ENCODE data around the gene ZNF500.

- no peak for TF ChIP-seq CTCF (IDR thresholded peaks at IDR 0.05)
- no peak for TF ChIP-seq POLR2A (IDR thresholded peaks at IDR 0.05)
Observed at GRCh38 chr16:4747906-4748681, 18.9 kb downstream of the ZNF500 start.

All from sigmoid colon (tissue), 3 donors.